Sigmoid colon (tissue), 4 donors: Measurements from ENCODE around the gene TRAF3.

Source experiments
- POLR2AphosphoS5 ChIP-seq, 4 donors: sonication (generic); formaldehyde crosslinking; IDR thresholded peaks; one replicate each; pipeline ENCODE4 v1.6.1; 2017; ENCODE audit warnings: antibody characterized with exemption in 4 of 4
- TF ChIP-seq, protein P1 (sequence below), 4 experiments: fragments of 450-650 bp in 3 of 4; fragments of 200-600 bp in 1 of 4; IDR thresholded peaks; one replicate each; pipeline ENCODE4 v1.5.1; 2016 to 2019; ENCODE audit warnings: antibody characterized with exemption in 4 of 4, mild to moderate bottlenecking in 3 of 4, moderate library complexity in 2 of 4

DNA sequence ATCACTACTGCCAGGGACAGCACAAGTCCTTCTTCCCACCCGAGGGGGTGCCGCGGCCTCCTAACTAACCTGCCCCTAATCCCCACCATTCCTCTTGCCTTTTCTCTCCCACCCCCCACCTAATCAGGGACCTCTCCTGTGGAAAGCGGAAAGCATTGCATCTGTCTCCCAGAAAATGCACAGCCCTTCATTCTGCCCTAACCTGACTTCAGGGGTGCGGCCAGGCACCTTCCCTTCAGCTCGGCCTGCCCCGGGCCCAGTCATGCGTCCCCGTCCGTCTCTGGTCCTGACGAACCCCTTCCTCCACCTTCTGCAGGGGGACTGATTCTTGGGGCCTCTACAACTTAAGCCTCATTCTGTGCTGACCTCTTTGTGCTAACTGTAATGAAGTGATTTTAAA lies 43.9 kb upstream of the TRAF3 start:
- TF ChIP-seq POLR2AphosphoS5 (IDR thresholded peaks at IDR 0.05), result no peak
- TF ChIP-seq, protein P1, sequence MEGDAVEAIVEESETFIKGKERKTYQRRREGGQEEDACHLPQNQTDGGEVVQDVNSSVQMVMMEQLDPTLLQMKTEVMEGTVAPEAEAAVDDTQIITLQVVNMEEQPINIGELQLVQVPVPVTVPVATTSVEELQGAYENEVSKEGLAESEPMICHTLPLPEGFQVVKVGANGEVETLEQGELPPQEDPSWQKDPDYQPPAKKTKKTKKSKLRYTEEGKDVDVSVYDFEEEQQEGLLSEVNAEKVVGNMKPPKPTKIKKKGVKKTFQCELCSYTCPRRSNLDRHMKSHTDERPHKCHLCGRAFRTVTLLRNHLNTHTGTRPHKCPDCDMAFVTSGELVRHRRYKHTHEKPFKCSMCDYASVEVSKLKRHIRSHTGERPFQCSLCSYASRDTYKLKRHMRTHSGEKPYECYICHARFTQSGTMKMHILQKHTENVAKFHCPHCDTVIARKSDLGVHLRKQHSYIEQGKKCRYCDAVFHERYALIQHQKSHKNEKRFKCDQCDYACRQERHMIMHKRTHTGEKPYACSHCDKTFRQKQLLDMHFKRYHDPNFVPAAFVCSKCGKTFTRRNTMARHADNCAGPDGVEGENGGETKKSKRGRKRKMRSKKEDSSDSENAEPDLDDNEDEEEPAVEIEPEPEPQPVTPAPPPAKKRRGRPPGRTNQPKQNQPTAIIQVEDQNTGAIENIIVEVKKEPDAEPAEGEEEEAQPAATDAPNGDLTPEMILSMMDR (IDR thresholded peaks at IDR 0.05), result no peak
